Endothelial cell of umbilical vein (primary cell): ENCODE measurements around the gene MAP3K21. TPM values are rescaled to one million over a fixed set of nuclear protein-coding genes. Genes with fewer than 3 reads are reported as not detected.

Source experiments
- BruUV-seq: library from RNA; stranded (reverse); fragments of 400-500 nt; replicated peaks from 2 replicates; lab custom pipeline; 2021; lab: Mats Ljungman, UMichigan
- CTCF ChIA-PET: fragments of 300-600, 350-600 bp; sonication (Branson Sonifier 250); formaldehyde crosslinking; loops from one replicate; lab custom pipeline; 2021; ENCODE audit warnings: antibody characterized with exemption, inconsistent platforms; lab: Charles Lee
- POLR2A ChIA-PET: fragments of 300-600, 350-600 bp; sonication (Branson Sonifier 250); formaldehyde crosslinking; loops from one replicate; lab custom pipeline; 2021; ENCODE audit warnings: antibody characterized with exemption, inconsistent platforms; lab: Charles Lee
- DNase-seq: peaks from one replicate; pipeline ENCODE4 v3.0.0-alpha.2; 2011; ENCODE audit warnings: low read depth, low spot score
- FAIRE-seq: peaks from 2 replicates; lab custom pipeline; 2011; peaks lifted over from hg19 to GRCh38; lab: Jason Lieb, UNC
- H2AFZ ChIP-seq: 2 replicates; pipeline ENCODE4 v1.6.0; 2012; ENCODE audit warnings: low read depth, low read length, control low read depth, inconsistent platforms
- H3K27ac ChIP-seq: 2 replicates; pipeline ENCODE4 v1.5.1; 2011; ENCODE audit warnings: low read depth, mild to moderate bottlenecking, control low read depth, low read length, moderate library complexity; ENCODE audit not compliant: insufficient read depth
- H3K27me3 ChIP-seq, 2 experiments: 2 replicates each; pipeline versions ENCODE4 v1.6.0 to v1.6.1; 2011; ENCODE audit warnings: low read length in 2 of 2, mixed read lengths in 1 of 2; ENCODE audit not compliant: control insufficient read depth in 2 of 2, insufficient read depth in 2 of 2
- H3K36me3 ChIP-seq, 2 experiments: 2 replicates in 1 of 2; 3 replicates in 1 of 2; pipeline ENCODE4 v1.5.1; 2011; ENCODE audit warnings: low read length in 2 of 2, mild to moderate bottlenecking in 1 of 2, moderate library complexity in 1 of 2; ENCODE audit not compliant: control insufficient read depth in 2 of 2, insufficient read depth in 2 of 2; ENCODE audit errors: extremely low read depth in 1 of 2
- H3K4me1 ChIP-seq: 3 replicates; pipeline ENCODE4 v1.5.1; 2011; ENCODE audit warnings: mild to moderate bottlenecking, low read length; ENCODE audit not compliant: control insufficient read depth, insufficient read depth; ENCODE audit errors: extremely low read depth
- H3K4me2 ChIP-seq: 2 replicates; pipeline ENCODE4 v1.6.1; 2011; ENCODE audit warnings: low read length, control low read depth, mixed read lengths; ENCODE audit not compliant: insufficient read depth
- H3K4me3 ChIP-seq, 3 experiments: fragments of 200-600 bp in 1 of 3; sonication (generic), shearing (Covaris generic) in 1 of 3; replicated peaks in 1 of 3; 2 replicates each; pipeline ENCODE4 v1.5.1; 2011 to 2016; ENCODE audit warnings: control low read depth in 3 of 3, low read length in 3 of 3, mild to moderate bottlenecking in 2 of 3, inconsistent platforms in 1 of 3, low read depth in 1 of 3, moderate library complexity in 1 of 3; ENCODE audit not compliant: insufficient read depth in 1 of 3
- H3K79me2 ChIP-seq: 2 replicates; pipeline ENCODE4 v1.6.0; 2012; ENCODE audit warnings: low read length, inconsistent platforms; ENCODE audit not compliant: control insufficient read depth, insufficient read depth
- H3K9ac ChIP-seq: replicated peaks from 2 replicates; pipeline ENCODE3; 2011; ENCODE audit warnings: low read length, control low read depth; ENCODE audit not compliant: insufficient read depth; ENCODE audit errors: extremely low read depth
- H3K9me1 ChIP-seq: replicated peaks from 3 replicates; pipeline ENCODE4 v1.6.0; 2011; ENCODE audit warnings: mild to moderate bottlenecking, low read length; ENCODE audit not compliant: control insufficient read depth, insufficient read depth; ENCODE audit errors: extremely low read depth
- H3K9me3 ChIP-seq: replicated peaks from 2 replicates; pipeline ENCODE4 v1.5.1; 2012; ENCODE audit warnings: low read length, inconsistent platforms; ENCODE audit not compliant: control insufficient read depth, insufficient read depth
- H4K20me1 ChIP-seq: replicated peaks from 2 replicates; pipeline ENCODE3; 2011; ENCODE audit warnings: mild to moderate bottlenecking, low read length; ENCODE audit not compliant: control insufficient read depth, insufficient read depth; ENCODE audit errors: extremely low read depth
- EZH2 ChIP-seq: IDR thresholded peaks from 2 replicates; pipeline ENCODE4 v1.6.1; 2012; ENCODE audit warnings: borderline replicate concordance, low read depth, mild to moderate bottlenecking, moderate library complexity, low read length, inconsistent platforms; ENCODE audit not compliant: severe bottlenecking
- FOS ChIP-seq: IDR thresholded peaks from 2 replicates; pipeline ENCODE4 v1.6.1; 2011; ENCODE audit warnings: mild to moderate bottlenecking, low read length, moderate library complexity, borderline replicate concordance; ENCODE audit not compliant: insufficient read depth
- GATA2 ChIP-seq: IDR thresholded peaks from 2 replicates; pipeline ENCODE4 v1.7.0; 2011; ENCODE audit warnings: low read depth, mild to moderate bottlenecking, moderate library complexity, mixed read lengths, low read length; ENCODE audit not compliant: insufficient read length, insufficient read depth
- JUN ChIP-seq: IDR thresholded peaks from 2 replicates; pipeline ENCODE4 v1.6.1; 2011; ENCODE audit warnings: borderline replicate concordance, low read depth; ENCODE audit not compliant: insufficient read length, insufficient read depth
- MYC ChIP-seq: IDR thresholded peaks from one replicate; pipeline ENCODE4 v1.6.1; 2011; ENCODE audit warnings: mild to moderate bottlenecking, low read depth, low read length
- POLR2A ChIP-seq: IDR thresholded peaks from 2 replicates; pipeline ENCODE4 v1.6.1; 2012; ENCODE audit warnings: low read depth, mild to moderate bottlenecking, control low read depth, low read length
- POLR2AphosphoS5 ChIP-seq: IDR thresholded peaks from 2 replicates; pipeline ENCODE4 v1.6.1; 2012; ENCODE audit warnings: low read depth, mild to moderate bottlenecking, control low read depth, low read length, moderate library complexity; ENCODE audit not compliant: insufficient read depth
- dilution Hi-C: fragments of 300-500 bp; cut with MboI; formaldehyde crosslinking; loops from one replicate; pipeline ENCODE4 v1.15.0; 2019; ENCODE audit warnings: low sequenced_read_pairs; ENCODE audit not compliant: extremely low pct_ligation_motif_present
- intact Hi-C: fragments of 100-400 bp; cut with micrococcal nuclease; formaldehyde crosslinking; loops from one replicate; pipeline ENCODE4 v1.10.0; 2022
- polyA plus RNA-seq, 4 experiments: library from polyadenylated mRNA; depleted of rRNA in 3 of 4; stranded (reverse) in 3 of 4; unstranded in 1 of 4; fragments of >200 nt; gene quantifications; 2 replicates each; pipeline versions ENCODE4 v1.2.1 to v1.2.3, GENCODE V29; 2011 to 2012; ENCODE audit warnings: missing spikeins in 1 of 4
- total RNA-seq: library from RNA; stranded (reverse); gene quantifications from 2 replicates; pipeline ENCODE4 v1.2.3, GENCODE V29; 2021
- TF ChIP-seq, protein P1 (sequence below), 2 donors: IDR thresholded peaks; 1 replicate in 1 of 2; 2 replicates in 1 of 2; pipeline ENCODE4 v1.5.1; 2011; ENCODE audit warnings: low read length in 2 of 2, mild to moderate bottlenecking in 2 of 2, moderate library complexity in 2 of 2, control low read depth in 1 of 2, inconsistent platforms in 1 of 2, low read depth in 1 of 2; ENCODE audit not compliant: insufficient read depth in 1 of 2; ENCODE audit errors: extremely low read depth in 1 of 2
- TF ChIP-seq, protein P2 (sequence below): IDR thresholded peaks from 2 replicates; pipeline ENCODE4 v1.6.1; 2011; ENCODE audit not compliant: insufficient read depth, insufficient read length

The MAP3K21 gene
- total and polyA plus RNA-seq, 2 donors (not counting 3 experiments of a cell fraction or from before 2014, with no cell fraction given) = 0.65 to 0.95 TPM

GRCh38 chr1:233354983-233355382, 27.5 kb downstream of the MAP3K21 start:
- Histone ChIP-seq H2AFZ (no peak overlapping the region), H3K27ac (no peak overlapping the region), H3K79me2 (no peaks in the 10 kb centered on the region), H3K9ac (no peak overlapping the region), H3K4me2 (no peak overlapping the region), H3K27me3 (no peaks in the 10 kb centered on the region), H3K4me3 (no peak overlapping the region), H3K9me1 (no peaks in the 10 kb centered on the region), H4K20me1 (no peaks in the 10 kb centered on the region), H3K36me3 (no peaks in the 10 kb centered on the region), H3K9me3 (no peaks in the 10 kb centered on the region), H3K4me1 (peaks cover 4% of the 10 kb centered on the region)
- POLR2A ChIA-PET = no interaction called here
- no peak for DNase-seq
- TF ChIP-seq JUN (no peak), EZH2 (no peak), GATA2 (no peak), POLR2A (no peak), POLR2AphosphoS5 (no peak), MYC (no peak), FOS (no peak)
- TF ChIP-seq, protein P1, sequence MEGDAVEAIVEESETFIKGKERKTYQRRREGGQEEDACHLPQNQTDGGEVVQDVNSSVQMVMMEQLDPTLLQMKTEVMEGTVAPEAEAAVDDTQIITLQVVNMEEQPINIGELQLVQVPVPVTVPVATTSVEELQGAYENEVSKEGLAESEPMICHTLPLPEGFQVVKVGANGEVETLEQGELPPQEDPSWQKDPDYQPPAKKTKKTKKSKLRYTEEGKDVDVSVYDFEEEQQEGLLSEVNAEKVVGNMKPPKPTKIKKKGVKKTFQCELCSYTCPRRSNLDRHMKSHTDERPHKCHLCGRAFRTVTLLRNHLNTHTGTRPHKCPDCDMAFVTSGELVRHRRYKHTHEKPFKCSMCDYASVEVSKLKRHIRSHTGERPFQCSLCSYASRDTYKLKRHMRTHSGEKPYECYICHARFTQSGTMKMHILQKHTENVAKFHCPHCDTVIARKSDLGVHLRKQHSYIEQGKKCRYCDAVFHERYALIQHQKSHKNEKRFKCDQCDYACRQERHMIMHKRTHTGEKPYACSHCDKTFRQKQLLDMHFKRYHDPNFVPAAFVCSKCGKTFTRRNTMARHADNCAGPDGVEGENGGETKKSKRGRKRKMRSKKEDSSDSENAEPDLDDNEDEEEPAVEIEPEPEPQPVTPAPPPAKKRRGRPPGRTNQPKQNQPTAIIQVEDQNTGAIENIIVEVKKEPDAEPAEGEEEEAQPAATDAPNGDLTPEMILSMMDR (IDR thresholded peaks at IDR 0.05; ENCODE audit: extremely low read depth in 1 of 2, insufficient read depth in 1 of 2, low read depth in 1 of 2, low read length in 2 of 2) = no peak
- TF ChIP-seq, protein P2, sequence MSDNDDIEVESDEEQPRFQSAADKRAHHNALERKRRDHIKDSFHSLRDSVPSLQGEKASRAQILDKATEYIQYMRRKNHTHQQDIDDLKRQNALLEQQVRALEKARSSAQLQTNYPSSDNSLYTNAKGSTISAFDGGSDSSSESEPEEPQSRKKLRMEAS = no peak
- BruUV-seq = no TSS peak
- dilution Hi-C loops = no loop called here
- intact Hi-C loops = no loop called here
- CTCF ChIA-PET = no interaction called here
- FAIRE-seq = no peak
